Stimulated activated CD8-positive, alpha-beta memory T cell treated with anti-CD3 and anti-CD28 coated beads, Interleukin-15, amount 100 ng/mL, for 48 hours (primary cell): ENCODE data around the gene PALM3.

Experiments
- DNase-seq, 2 donors: peaks; one replicate each; pipeline ENCODE4 v3.0.0-alpha.2; 2020; ENCODE audit warnings: low read depth in 2 of 2

The PALM3 gene

GRCh38 chr19:14061751-14062557 is at the start of gene PALM3:
Gene PALM3, minus strand, starts transcription at chr19:14062076. Its CDS starts 96 bp downstream, at chr19:14061980.
- DNase-seq, result no peak

- DNase-seq, result no peak
Measured at GRCh38 chr19:14111486-14111885, 49.6 kb upstream of the PALM3 start.

DNA sequence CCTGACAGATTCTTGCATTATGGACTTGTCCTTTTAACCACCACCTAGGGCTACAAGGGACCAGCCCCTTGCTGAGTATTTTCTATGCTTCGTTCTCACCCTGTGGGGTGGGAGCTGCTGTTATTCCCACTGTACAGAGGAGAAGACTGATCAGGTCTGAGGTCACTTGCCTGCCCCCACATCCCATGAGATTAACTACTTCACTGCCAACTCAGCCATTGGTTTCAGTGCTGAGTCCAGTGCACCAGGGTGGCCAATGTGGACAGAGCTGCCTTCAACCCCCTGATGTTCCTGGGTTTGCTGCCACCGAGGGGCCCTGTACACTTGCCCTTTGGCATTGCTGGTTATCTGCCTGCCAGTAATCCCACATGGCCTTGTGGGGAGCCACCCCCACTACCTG is 48.8 kb upstream of the PALM3 start:
- no peak for DNase-seq

GRCh38 chr19:14107581-14108461 is 45.9 kb upstream of the PALM3 start:
- no peak for DNase-seq

DNA sequence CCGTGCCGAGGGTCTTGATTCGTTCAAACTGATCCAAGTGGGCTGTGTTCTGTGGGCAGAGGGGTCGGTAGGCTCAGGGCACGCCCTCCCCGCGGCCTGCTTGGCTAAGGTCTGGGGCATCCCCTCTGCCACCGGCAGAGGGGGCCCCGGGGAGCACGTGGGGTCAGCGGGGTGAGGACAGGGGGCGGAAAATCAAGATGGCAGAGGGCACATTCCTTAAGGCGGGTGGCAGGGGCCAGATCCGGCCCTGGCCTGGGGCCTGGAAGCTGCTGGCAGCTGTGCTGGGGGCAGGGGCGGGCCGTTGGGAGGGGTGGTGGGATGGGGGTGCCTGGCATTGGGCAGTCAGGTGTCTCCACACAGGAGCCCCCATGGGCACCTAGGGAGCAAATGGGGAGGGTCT is 45.0 kb upstream of the PALM3 start:
- DNase-seq, result no peak

DNA sequence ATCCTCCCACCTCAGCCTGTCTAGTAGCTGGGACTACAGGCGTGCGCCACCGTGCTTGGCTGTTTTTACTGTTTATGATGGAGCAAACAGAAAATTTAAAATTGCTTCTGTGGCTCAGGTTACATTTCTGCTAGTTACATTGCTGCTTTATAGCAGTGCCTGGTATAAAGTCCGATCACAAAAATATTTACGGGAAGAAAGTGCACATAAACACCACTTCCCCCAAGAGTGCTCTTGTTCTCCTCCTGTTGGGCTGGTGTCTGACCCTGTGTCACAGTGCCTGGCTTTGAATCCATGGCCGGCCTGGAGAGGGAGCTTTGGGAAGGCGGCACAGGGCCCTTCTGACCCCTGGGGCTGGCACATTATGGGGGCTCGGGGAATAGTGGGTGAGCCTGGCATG is 43.8 kb upstream of the PALM3 start:
- DNase-seq, result no peak

DNA sequence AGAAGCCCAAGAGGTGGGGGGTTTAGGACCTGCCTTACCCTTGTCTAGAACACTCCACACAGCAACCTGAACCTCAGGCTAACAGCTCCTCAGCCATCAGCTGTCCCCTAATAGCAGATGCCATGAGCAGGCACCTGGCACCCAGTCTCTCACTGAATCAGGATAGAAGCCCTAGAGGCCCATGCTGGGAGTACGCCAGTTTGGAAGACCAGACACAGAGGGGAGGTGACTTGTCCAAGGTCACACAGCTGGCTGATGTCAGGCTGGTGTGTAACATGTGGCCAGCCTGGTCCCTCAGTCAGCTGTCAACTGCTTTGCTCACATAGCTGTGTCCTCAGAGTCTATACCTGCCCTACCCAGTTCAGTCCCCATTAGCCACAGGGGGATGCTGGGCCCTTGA is 41.4 kb upstream of the PALM3 start:
- no peak for DNase-seq

GRCh38 chr19:14102756-14103155 is 40.9 kb upstream of the PALM3 start:
- DNase-seq, result no peak

- no peak for DNase-seq
Measured at GRCh38 chr19:14102102-14102696, 40.3 kb upstream of the PALM3 start.

- DNase-seq, result no peak
Measured at GRCh38 chr19:14101003-14101545, 39.2 kb upstream of the PALM3 start.

- DNase-seq, result no peak
Measured at GRCh38 chr19:14097532-14098151, 35.8 kb upstream of the PALM3 start.

DNA sequence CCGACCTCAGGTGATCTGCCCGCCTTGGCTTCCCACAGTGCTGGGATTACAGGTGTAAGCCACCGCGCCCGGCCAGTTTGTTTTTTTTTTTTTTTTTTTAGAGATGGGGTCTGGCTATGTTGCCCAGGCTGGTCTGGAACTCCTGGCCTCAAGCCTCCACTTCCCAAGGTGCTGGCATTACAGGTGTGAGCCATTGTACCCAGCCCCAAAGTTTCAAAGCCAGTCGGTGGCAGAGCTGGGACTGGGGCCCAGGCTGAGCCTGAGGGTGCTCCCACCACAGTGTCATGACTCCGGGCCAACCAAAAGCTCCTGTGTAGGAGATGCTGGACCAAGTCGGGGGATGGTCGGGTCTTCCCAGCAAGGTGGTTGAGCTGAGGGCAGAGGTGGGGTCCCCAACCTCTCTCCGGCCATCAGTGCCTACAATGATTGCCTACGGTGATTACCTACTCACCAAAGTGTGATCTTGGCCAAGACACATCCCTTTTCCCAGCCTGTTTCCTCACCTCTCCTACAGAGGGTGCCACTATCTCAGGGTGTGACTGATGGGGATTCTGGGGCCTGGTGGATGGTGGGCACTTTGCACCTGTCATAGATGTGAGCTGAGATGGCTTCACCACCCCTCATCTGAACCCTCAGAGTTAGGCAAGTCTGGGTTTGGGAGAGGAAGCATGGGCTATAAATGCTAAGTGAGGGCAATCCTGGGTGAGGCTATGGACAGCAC is 34.6 kb upstream of the PALM3 start:
- DNase-seq, result no peak

- no peak for DNase-seq
Measured at GRCh38 chr19:14094854-14095253, 33.0 kb upstream of the PALM3 start.

DNA sequence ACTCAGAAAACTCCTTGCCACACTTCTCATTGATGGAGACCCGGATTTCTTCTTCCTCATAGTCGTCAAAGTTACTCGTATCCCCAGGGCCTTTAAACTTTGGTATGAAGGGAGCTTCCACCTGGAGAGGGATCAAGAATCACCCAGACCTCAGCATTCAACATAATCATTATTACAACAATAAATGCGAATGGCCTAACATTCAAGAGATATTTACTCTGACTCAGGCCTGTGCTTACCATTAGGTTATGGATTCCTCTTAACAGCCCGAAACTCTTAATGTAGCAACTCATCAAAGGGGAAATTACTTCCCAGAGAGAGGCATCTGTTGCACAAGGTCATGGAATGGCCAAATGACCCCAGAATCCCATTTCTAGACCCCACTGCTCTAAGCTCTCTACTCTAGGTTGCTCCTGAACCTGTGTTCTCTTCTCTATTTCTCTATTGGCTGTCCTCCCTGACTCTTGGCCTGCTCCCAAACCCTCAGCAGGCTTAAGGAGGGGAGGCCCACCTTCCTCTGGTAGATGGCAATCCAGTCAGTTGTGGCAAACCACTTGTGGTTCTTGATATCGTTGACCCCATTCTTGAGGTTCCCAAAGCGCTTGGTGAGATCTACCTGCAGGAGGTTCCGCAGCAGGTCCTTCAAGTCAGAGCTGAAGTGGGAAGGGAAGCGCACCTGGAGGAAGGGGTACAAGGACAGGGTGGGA is 31.4 kb upstream of the PALM3 start:
- no peak for DNase-seq

GRCh38 chr19:14091813-14092462 is 30.1 kb upstream of the PALM3 start:
- peak in 1 of 2 donors; percentile 16 for DNase-seq

GRCh38 chr19:14091081-14091812 is 29.4 kb upstream of the PALM3 start:
- DNase-seq, result peak in 1 of 2 donors; percentile 58

DNA sequence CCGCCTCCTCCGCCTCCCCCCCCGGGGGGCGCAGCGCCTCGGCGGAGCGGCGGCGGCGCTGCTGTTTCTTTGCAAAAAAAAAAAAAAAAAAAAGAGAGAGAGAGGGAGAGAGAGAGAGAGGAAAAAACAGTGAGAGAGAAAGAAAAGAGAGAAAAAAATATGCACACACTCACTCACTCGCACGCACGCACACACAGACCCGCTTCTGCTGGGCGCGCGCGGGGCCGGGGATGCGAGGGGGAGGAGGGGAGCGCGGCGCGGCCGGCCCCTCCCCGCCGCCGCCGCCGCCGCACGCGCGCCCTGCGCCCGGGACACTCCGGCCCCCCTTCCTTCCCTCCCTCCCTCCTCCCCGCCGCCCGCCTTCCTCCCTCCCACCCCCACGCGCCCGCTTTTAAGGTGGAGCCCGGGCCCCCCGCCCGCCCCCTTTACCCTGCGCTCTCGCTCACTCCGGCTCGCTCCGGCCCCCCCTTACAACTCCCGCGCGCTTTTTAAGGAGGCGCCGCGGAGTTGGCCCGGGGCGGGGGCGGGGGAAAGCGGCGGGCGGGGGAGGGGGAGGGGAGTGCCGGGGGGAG is 28.7 kb upstream of the PALM3 start, which contains the start of gene SAMD1:
Gene SAMD1 (minus strand): TSS at position 243 of the 572 bp plus-strand sequence.
- DNase-seq, result peak; percentile 69 to 71

DNA sequence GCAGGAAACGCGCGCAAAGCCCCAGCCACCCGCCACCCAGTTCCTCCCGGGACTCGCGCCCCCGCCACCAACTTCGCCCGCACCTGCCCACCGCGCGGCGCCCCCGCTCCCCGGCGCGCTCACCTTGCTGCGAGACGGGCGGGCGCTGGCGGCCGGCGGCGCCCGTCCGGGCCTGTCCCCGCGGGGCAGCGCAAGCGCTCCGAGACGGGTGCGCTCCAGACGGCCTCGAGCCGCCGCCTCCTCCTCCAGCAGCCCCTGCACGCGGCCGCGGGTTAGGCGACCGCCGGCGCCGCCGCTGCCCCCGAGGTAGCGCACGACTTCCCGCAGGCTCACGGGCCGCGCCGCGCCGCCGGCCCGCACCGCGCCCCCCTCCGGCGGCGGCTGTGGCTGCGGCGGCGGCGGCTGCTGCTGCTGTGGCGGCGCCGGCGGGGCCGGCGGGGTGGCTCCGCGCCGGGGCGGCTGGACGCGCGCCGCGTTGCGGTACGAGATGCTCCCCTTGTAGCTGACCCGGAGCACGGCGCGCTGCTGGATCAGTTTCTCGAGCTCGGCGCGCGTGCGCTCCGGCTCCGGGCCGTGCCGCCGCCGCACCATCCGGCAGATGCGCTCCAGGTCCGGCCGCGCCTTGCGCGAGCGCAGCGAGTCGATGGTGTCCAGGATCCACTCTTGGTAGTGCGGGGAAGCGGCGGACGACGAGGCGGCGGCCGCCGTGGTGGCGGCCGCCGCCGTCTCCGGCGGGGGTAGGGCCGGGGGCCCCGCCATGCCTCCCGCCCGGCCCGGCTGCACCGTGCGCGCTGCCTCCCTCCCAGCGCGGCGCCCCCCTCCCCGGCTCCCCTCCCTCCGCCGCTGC is 28.0 kb upstream of the PALM3 start:
- DNase-seq, result peak in 1 of 2 donors; percentile 33
